Mesenchymal stem cell (in vitro differentiated cells and primary cell): ENCODE measurements around the gene SLC39A6.
"Not testable (repeated sequence)": the region's sequence is repeated elsewhere in the genome, so short reads cannot be mapped to it uniquely, and the experiment has no call there.

Source experiments
- DNase-seq: peaks from one replicate; pipeline ENCODE4 v3.0.0-alpha.2; 2013
- H2AFZ ChIP-seq: one replicate; pipeline ENCODE4 v1.6.1; 2013; ENCODE audit warnings: low read depth, mild to moderate bottlenecking, control low read depth, inconsistent platforms, low read length, moderate library complexity
- H2AK5ac ChIP-seq: 2 replicates; pipeline ENCODE4 v1.6.1; 2013; ENCODE audit warnings: low read length, moderate library complexity, mild to moderate bottlenecking, inconsistent platforms; ENCODE audit not compliant: severe bottlenecking
- H2BK120ac ChIP-seq: one replicate; pipeline ENCODE4 v1.6.1; 2013; ENCODE audit warnings: low read depth, mild to moderate bottlenecking, inconsistent platforms, low read length, moderate library complexity
- H2BK12ac ChIP-seq, 2 experiments: one replicate each; pipeline ENCODE4 v1.6.1; 2013; ENCODE audit warnings: inconsistent platforms in 2 of 2, low read length in 2 of 2, mild to moderate bottlenecking in 2 of 2, moderate library complexity in 2 of 2, control low read depth in 1 of 2
- H2BK15ac ChIP-seq: one replicate; pipeline ENCODE4 v1.6.1; 2013; ENCODE audit warnings: mild to moderate bottlenecking, low read depth, inconsistent platforms; ENCODE audit not compliant: poor library complexity, severe bottlenecking
- H2BK5ac ChIP-seq: 2 replicates; pipeline ENCODE4 v1.6.1; 2013; ENCODE audit warnings: low read depth, mild to moderate bottlenecking, low read length, control low read depth, inconsistent platforms; ENCODE audit not compliant: poor library complexity, severe bottlenecking
- H3K14ac ChIP-seq, 2 experiments: one replicate each; pipeline ENCODE4 v1.6.1; 2013; ENCODE audit warnings: inconsistent platforms in 2 of 2, low read length in 2 of 2, control low read depth in 1 of 2, mild to moderate bottlenecking in 1 of 2, moderate library complexity in 1 of 2
- H3K18ac ChIP-seq, 2 experiments: one replicate each; pipeline ENCODE4 v1.6.1; 2013; ENCODE audit warnings: inconsistent platforms in 2 of 2, low read length in 2 of 2, control low read depth in 1 of 2, low read depth in 1 of 2, mild to moderate bottlenecking in 1 of 2
- H3K23ac ChIP-seq, 2 experiments: one replicate each; pipeline ENCODE4 v1.6.1; 2013; ENCODE audit warnings: inconsistent platforms in 2 of 2, low read length in 2 of 2, mild to moderate bottlenecking in 2 of 2, moderate library complexity in 2 of 2, control low read depth in 1 of 2
- H3K27ac ChIP-seq: 2 replicates; pipeline ENCODE4 v1.5.1; 2013; ENCODE audit warnings: mild to moderate bottlenecking, moderate library complexity, low read length, control low read depth, inconsistent platforms; ENCODE audit not compliant: poor library complexity, severe bottlenecking
- H3K27me3 ChIP-seq, 2 experiments: 2 replicates each; pipeline versions ENCODE4 v1.6.1 to v1.7.0; 2013; ENCODE audit warnings: low read length in 2 of 2, mild to moderate bottlenecking in 2 of 2, moderate library complexity in 2 of 2, control low read depth in 1 of 2, inconsistent platforms in 1 of 2; ENCODE audit not compliant: control insufficient read depth in 1 of 2, insufficient read depth in 1 of 2
- H3K36me3 ChIP-seq, 2 experiments: 2 replicates each; pipeline versions ENCODE4 v1.6.1 to v1.7.0; 2013; ENCODE audit warnings: low read length in 2 of 2, control low read depth in 1 of 2, inconsistent platforms in 1 of 2, low read depth in 1 of 2, mild to moderate bottlenecking in 1 of 2; ENCODE audit not compliant: insufficient read depth in 2 of 2, control insufficient read depth in 1 of 2
- H3K4ac ChIP-seq, 2 experiments: one replicate each; pipeline ENCODE4 v1.6.1; 2013; ENCODE audit warnings: inconsistent platforms in 2 of 2, low read length in 2 of 2, mild to moderate bottlenecking in 2 of 2, moderate library complexity in 2 of 2, control low read depth in 1 of 2, low read depth in 1 of 2
- H3K4me1 ChIP-seq: 2 replicates; pipeline ENCODE4 v1.6.1; 2013; ENCODE audit warnings: low read depth, low read length, control low read depth; ENCODE audit not compliant: control insufficient read depth, insufficient read depth
- H3K4me2 ChIP-seq: 2 replicates; pipeline ENCODE4 v1.6.1; 2013; ENCODE audit warnings: low read length, mild to moderate bottlenecking, inconsistent platforms; ENCODE audit not compliant: poor library complexity, severe bottlenecking
- H3K4me3 ChIP-seq, 2 experiments: 2 replicates each; pipeline versions ENCODE4 v1.5.1 to v1.7.0; 2013; ENCODE audit warnings: low read length in 2 of 2, mild to moderate bottlenecking in 2 of 2, control low read depth in 1 of 2, low read depth in 1 of 2; ENCODE audit not compliant: insufficient read depth in 1 of 2
- H3K79me1 ChIP-seq: replicated peaks from 2 replicates; pipeline ENCODE4 v1.6.1; 2013; ENCODE audit warnings: mild to moderate bottlenecking, control low read depth, low read length, inconsistent platforms; ENCODE audit not compliant: poor library complexity, severe bottlenecking
- H3K9ac ChIP-seq: 2 replicates; pipeline ENCODE4 v1.7.0; 2013; ENCODE audit warnings: mild to moderate bottlenecking, low read length, moderate library complexity
- H3K9me3 ChIP-seq: 2 replicates; pipeline ENCODE4 v1.7.0; 2013; ENCODE audit warnings: mild to moderate bottlenecking, low read length; ENCODE audit not compliant: control insufficient read depth
- H4K8ac ChIP-seq: one replicate; pipeline ENCODE4 v1.6.1; 2013; ENCODE audit warnings: inconsistent platforms, mild to moderate bottlenecking, low read length, moderate library complexity
- H4K91ac ChIP-seq: one replicate; pipeline ENCODE4 v1.6.1; 2013; ENCODE audit warnings: mild to moderate bottlenecking, low read length, inconsistent platforms
- WGBS: methylation state at CpG from one replicate; pipeline ENCODE4 v1.1.7; 2013; ENCODE audit warnings: mixed read lengths; 5-methylcytosine and 5-hydroxymethylcytosine counted together

The SLC39A6 gene

GRCh38 chr18:36124841-36125240 lies 4.3 kb downstream of the SLC39A6 start:
- Histone ChIP-seq H2BK12ac (no peak overlapping the region), H3K4ac (no peak overlapping the region), H2AFZ (no peak overlapping the region), H3K14ac (no peak overlapping the region), H3K4me2 (no peak overlapping the region), H3K9me3 (no peaks in the 10 kb centered on the region), H2BK15ac (no peak overlapping the region), H4K91ac (no peak overlapping the region), H2BK120ac (no peak overlapping the region), H3K9ac (no peak overlapping the region), H3K79me1 (peaks cover 20% of the 10 kb centered on the region), H3K4me3 (no peak overlapping the region), H4K8ac (no peak overlapping the region), H2AK5ac (no peak overlapping the region), H3K18ac (no peak overlapping the region), H3K23ac (no peak overlapping the region), H3K27ac (no peak overlapping the region), H3K27me3 (no peaks in the 10 kb centered on the region), H3K36me3 (peaks cover 16 to 67% of the 10 kb centered on the region in 2 experiments), H3K4me1 (peaks cover 1% of the 10 kb centered on the region), H2BK5ac (no peak overlapping the region)
- WGBS, result 96% methylated on average over 4 of the region's 4 CpGs
- no peak for DNase-seq

DNA sequence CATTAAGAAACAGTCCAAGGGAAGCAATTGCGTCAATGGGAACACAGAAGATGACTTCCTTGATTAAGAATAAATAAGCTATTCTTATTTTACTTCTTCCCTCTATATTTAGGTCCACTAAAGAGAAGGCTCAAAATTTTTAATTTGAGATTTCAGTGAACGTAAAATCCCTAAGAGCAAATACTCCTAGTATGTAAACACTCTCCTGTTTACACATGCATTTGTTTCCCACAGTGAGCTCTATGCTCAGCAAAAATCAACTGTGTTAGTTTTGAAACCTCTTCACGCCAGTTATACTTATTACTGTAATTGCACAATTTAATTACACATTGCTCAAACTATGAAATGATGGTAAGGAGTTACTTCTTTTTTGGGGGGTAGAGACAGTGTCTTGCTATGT lies 8.8 kb downstream of the SLC39A6 start:
- H3K4me1 ChIP-seq, result no peaks in the 10 kb centered on the region
- no peak overlapping the region for H2BK12ac ChIP-seq
- H3K14ac ChIP-seq, result no peak overlapping the region
- H3K9me3 ChIP-seq, result no peaks in the 10 kb centered on the region
- H2AFZ ChIP-seq, result no peak overlapping the region
- H3K18ac ChIP-seq, result no peak overlapping the region
- peaks cover 21 to 92% of the 10 kb centered on the region in 2 experiments for H3K36me3 ChIP-seq
- H3K4me3 ChIP-seq, result no peak overlapping the region
- peaks cover 25% of the 10 kb centered on the region for H3K79me1 ChIP-seq
- no peak overlapping the region for H4K91ac ChIP-seq
- 92% methylated on average over 1 of the region's 3 CpGs for WGBS
- no peak overlapping the region for H2BK5ac ChIP-seq
- no peak for DNase-seq
- H3K4me2 ChIP-seq, result no peak overlapping the region
- H2BK120ac ChIP-seq, result no peak overlapping the region
- H3K9ac ChIP-seq, result no peak overlapping the region
- no peak overlapping the region for H2AK5ac ChIP-seq
- no peak overlapping the region for H3K23ac ChIP-seq
- no peak overlapping the region for H3K4ac ChIP-seq
- H2BK15ac ChIP-seq, result no peak overlapping the region
- no peaks in the 10 kb centered on the region for H3K27me3 ChIP-seq
- no peak overlapping the region for H4K8ac ChIP-seq
- no peak overlapping the region for H3K27ac ChIP-seq

- not testable (repeated sequence) for H4K8ac ChIP-seq, H3K4me2 ChIP-seq, H3K27ac ChIP-seq, H3K23ac ChIP-seq, H3K27me3 ChIP-seq, H3K4me1 ChIP-seq, H2AK5ac ChIP-seq, H3K4me3 ChIP-seq, DNase-seq, H3K9me3 ChIP-seq, H3K18ac ChIP-seq, H4K91ac ChIP-seq, H2BK120ac ChIP-seq, H2BK5ac ChIP-seq, H2BK12ac ChIP-seq, H2AFZ ChIP-seq, H2BK15ac ChIP-seq, H3K9ac ChIP-seq, H3K14ac ChIP-seq, H3K4ac ChIP-seq
- Histone ChIP-seq H3K36me3 (peaks cover 28 to 91% of the 10 kb centered on the region in 2 experiments), H3K79me1 (peaks cover 14% of the 10 kb centered on the region)
- 91% methylated on average over 11 of the region's 11 CpGs for WGBS
Measured at GRCh38 chr18:36116771-36117170, 12.4 kb downstream of the SLC39A6 start.

DNA sequence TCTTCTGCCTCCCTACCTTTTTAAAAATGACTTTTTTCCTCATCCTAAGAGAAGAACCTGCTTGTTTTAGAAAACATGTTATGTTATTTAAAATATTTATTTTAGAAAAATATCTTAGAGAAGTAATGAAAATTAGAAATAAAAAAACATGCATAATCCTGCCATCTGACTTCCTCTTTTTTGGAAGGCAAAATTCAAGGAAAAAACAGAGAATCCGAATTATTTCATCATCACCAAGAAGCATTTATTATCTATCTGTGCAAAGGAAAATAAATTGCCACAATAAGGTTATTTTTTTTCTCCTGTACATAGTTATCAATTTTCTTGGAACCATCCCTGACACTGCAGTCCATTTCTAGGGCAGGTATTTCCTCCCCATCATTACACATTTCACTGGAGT lies 14.4 kb downstream of the SLC39A6 start:
- Histone ChIP-seq H3K9me3 (no peaks in the 10 kb centered on the region), H3K14ac (no peak overlapping the region), H2BK15ac (no peak overlapping the region), H4K8ac (no peak overlapping the region), H4K91ac (no peak overlapping the region), H3K9ac (no peak overlapping the region), H3K27me3 (no peaks in the 10 kb centered on the region), H3K4me2 (no peak overlapping the region), H2AFZ (no peak overlapping the region), H2BK12ac (no peak overlapping the region), H3K4me3 (no peak overlapping the region), H2BK5ac (no peak overlapping the region), H3K36me3 (peaks cover 30 to 87% of the 10 kb centered on the region in 2 experiments), H2AK5ac (no peak overlapping the region), H3K18ac (no peak overlapping the region), H3K79me1 (peaks cover 14% of the 10 kb centered on the region), H3K4me1 (no peaks in the 10 kb centered on the region), H2BK120ac (no peak overlapping the region), H3K27ac (no peak overlapping the region), H3K23ac (no peak overlapping the region), H3K4ac (no peak overlapping the region)
- DNase-seq, result no peak
- 100% methylated on average over 1 of the region's 1 CpG for WGBS
